CD4-positive, alpha-beta T cell treated with Interleukin-12 subunit alpha and Interleukin-12 subunit beta, for 1 hour (primary cell): ENCODE data around the gene C16orf89.
"Not testable (repeated sequence)": the region's sequence is repeated elsewhere in the genome, so short reads cannot be mapped to it uniquely, and the experiment has no call there.

ENCODE experiments used
- DNase-seq: peaks from one replicate; pipeline ENCODE4 v3.0.0-alpha.2; 2020

Gene C16orf89, protein sequence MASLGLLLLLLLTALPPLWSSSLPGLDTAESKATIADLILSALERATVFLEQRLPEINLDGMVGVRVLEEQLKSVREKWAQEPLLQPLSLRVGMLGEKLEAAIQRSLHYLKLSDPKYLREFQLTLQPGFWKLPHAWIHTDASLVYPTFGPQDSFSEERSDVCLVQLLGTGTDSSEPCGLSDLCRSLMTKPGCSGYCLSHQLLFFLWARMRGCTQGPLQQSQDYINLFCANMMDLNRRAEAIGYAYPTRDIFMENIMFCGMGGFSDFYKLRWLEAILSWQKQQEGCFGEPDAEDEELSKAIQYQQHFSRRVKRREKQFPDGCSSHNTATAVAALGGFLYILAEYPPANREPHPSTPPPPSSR

DNA sequence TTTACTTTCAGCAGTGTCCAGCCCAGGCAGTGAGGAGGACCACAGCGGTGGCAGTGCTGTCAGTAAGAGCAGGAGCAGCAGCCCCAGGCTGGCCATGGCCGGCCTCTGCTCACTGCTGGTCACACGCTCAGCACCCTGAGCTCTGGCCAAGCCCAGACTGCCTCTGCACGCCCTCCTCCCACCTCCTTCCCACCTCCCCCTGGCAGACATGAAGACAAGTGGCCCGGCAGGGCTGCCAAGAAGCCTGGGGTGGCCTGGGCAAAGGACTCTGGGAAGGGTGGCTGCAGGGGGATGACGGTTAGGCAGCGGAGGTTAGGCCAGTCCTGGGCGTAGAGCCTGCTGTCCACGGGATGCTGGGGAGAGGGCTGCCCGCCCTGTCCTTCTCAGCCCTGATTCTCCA, at the start of gene C16orf89:
Gene C16orf89, minus strand, starts transcription at position 144 of the 400 bp plus-strand sequence. Its CDS starts 48 bp downstream, at position 96.
- no peak for DNase-seq

DNA sequence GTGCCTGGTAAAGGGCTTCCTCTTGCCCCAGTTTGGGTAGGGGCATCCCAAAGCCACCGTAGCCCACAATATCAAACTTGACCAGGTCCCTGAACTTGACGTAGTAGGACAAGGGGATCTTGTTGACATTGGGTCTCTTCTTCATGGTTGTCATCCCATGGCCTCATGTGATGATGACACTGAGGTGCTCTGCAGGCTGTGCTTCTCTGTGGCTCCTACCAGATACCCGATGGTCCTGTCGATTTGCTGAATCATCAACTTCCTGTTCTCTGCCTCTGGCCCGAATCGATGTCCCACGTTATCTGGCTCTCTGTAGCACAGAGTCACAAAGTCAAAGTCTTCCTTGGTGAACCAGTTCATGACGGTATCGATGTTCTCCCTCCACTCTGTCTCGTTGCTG, 45.2 kb upstream of the C16orf89 start:
- DNase-seq = not testable (repeated sequence)

DNA sequence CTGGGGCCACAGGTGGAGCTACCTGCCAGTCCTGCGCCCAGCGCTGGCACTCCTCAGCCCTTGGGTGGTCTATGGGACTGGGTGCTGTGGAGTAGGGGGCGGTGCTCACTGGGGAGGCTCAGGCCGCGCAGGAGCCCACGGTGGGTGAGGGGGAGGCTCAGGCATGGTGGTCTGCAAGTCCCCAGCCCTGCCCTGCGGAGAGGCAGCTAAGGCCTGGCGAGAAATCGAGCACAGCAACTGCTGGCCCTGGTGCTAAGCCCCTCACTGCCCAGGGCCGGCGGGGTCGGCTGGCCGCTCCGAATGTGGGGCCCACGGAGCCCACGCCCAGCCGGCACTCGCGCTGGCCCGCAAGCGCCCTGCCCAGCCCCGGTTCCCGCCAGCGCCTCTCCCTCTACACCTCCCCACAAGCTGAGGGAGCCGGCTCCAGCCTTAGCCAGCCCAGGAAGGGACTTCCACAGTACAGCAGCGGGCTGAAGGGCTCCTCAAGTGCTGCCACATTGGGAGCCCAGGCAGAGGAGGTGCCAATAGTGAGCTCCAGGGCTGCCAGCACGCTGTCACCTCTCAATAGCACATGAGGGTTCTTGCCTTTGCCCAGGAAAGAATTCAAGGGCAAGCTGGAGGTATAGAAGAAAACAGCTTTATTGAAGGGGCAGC, 42.9 kb upstream of the C16orf89 start:
- no peak for DNase-seq

DNA sequence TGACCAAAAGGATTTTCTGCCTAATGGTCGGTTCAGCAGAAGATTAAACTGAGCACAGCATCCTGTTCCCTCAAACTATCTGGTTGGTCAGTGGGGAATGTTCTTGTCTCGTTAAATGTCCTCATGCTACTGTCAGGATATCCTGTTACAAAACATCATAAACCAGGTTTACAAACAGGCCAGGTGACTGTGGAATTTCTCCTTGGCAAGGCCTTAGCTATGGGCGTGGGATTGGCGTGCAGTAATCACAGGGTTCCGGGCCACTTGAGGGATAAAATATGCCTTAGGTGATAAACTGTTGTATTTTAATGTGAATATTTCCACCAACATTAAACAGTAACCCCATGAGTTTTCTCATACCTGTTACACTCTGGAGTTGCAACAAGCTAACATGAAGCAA, 39.3 kb upstream of the C16orf89 start:
- not testable (repeated sequence) for DNase-seq

DNA sequence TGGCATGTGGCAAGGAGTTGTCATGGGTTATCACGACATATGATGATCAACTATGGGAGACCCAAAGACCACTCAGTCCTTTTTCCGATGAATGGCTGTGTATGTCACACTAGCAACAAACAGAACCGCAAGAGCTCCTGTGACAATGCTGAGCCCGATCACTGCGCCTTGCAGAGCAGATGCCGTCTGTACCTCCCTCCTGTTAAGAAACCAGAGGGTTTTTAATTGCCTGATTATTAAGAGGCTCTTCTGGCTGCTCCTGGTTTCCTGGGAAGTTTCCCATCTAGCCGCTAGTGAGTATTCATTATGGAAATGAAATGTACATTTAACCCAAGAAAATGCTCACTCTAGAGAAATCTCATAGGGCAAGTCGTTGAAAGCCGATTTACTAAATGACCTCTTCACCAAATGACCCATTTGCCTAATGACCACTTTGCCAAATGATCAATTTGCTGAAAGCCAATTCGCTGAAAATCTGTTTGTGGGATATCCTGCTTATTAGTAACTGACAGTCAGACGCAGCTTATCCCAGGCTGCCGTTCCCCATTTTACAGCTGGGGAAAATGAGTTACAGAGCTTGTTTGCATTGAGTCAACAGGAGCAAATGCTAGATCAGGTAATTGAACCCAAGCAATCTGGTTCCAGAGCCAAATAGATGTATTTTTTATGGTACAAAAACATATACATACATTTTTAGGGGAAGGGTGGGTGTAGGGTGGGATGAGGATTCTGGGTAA, 37.7 kb upstream of the C16orf89 start:
- DNase-seq = not testable (repeated sequence)

DNA sequence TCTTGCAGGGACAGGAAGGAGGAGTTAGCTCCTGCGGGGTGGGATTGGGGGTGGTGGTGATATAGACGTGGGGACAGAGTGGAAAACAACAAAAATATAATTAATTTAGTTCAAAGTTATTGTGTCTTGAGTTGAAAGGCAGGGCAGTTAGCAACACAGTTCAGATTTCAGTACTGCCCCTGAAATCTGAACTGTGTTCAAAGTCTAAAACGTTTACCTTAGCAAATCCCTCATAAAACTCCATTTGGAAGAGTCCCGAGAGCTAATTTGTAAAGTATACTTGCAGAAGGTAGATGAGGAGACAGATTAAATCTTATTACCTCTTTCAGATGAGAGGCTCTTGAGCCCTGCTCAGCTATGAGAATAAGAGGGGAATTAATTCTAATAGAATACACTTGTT, 33.4 kb upstream of the C16orf89 start:
- not testable (repeated sequence) for DNase-seq

DNA sequence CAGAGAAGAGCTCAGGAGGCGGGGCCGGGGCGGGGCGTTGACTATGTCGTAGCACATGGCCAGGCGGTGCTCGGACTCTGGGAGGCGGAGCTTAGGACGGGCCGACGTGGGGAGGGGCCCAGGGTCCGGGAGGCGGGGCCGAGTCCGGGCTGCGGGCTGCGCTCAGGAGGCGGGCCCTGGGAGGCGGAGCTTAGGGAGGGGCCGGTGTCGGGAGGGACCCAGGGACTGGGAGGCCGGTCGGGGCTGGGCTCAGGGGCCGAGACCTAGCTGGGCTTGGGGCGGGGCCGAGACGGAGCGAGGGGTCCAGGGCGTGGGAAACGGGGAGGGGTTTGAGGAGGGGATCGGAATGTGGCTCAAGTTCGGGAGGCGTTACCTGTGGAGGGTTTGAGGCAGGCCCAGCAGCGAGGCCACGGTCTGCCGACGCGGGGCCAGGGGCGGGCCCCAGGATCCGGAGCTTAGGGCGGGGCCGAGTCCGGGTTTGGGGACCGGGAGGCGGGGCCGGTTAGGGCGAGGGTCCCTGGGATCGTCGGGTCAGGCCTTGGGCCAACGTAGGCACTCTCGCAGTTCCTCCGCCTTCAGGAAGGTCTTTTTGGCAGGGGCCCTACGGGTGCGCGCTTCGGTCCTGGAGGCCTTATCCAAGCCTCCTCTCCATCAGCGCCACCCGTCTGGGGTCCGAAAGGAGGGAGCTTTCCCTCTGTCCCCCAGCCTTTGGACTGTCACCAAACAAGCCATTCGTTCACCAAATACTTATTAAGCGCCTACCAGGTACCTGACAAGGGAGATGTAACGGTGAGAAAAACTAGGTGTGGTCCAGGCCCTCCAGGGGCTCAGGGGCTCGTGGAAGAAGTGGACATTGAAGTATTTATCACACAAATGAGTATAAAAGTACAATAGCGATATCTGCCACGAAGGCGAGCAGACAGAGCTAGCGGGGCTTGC, 32.7 kb upstream of the C16orf89 start:
- peak; percentile 97 for DNase-seq

DNA sequence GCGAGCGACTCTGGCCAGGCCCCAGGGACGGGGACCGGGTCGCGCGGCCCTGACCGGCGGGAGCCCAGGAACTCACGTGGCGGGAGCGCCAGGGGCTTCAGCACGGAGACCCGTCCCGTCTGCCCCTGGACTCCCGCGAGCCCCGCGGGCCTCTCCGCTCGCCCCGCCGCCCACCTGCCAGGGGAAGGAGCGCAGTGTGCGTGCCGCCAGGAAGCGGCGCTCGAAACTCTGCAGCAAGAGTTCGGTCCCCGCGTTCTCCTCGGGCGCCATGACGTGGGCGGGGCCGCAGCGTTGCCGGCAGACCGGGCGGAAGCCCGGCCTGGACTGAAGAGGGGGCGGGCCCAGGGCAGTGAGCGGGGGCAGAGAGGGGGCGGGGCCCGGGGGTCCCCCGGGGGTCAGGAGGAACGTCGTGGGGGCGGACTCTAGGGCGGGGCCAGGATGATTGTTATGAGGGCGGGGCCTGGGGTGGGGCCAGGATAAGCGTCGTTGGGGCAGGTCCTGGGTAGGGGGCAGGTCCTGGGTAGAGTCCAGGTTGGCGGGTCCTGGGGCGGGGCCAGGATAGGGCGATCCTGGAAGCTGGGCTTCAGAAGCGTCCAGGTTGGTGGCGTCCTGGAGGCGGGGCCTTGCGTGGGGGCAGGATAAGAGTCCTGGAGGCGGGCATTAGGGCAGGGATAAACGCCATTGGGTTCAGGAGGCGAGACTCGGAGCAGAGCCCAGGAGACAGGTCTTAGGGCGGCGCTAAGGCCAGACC, 31.9 kb upstream of the C16orf89 start, which contains the start of gene EEF2KMT:
Gene EEF2KMT, minus strand, starts transcription at position 326 of the 751 bp plus-strand sequence. Its CDS starts 56 bp downstream, at position 270.
- DNase-seq = peak; percentile 95

DNA sequence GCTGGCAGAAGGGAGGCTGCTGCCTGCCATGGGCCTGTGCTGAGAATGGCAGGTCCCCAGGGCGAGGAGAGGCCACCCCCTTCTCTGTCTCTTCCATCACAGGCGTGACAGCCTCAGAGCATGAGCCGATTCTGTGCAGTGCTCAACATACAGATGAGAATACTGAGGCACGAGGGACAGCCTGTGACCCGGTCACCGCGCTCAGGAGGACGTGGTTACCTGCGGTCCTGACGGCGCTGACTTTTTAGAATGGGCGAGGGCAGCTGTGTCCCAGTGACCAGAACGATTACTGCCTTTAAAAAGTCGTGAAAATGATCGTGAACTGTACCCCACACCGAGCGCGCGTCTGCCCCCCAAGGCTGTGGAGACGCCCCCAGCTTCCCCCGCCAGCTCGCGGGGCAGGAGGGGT, 31.3 kb upstream of the C16orf89 start:
- DNase-seq = peak; percentile 42

DNA sequence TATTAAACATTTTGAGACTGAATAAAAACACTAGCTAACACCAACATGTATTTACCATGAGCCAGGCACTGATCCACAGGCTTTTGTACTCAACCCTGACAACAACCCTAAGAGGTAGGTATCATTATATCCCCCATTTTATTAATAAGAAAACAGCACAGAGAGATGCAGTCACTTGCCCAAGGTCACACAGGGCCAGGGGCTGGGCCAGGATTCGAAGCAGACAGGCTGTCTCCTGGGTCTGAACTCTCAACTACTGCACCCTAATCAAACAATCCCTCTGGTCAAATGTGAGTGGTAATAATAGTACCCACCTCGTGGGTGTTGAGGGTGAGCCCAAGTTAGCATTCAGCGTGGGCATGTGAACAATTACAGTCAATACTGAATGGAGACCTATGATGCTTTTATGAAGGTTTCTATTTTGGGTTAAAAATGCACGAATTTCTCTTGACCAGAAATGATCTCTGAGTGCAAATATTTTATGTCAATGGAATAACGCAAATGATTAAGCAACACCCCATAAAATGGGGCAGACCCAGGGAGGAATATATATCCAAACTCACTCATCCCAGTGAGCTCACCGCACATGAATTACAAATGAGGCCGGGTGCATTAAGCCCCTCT, 30.8 kb upstream of the C16orf89 start:
- not testable (repeated sequence) for DNase-seq

DNA sequence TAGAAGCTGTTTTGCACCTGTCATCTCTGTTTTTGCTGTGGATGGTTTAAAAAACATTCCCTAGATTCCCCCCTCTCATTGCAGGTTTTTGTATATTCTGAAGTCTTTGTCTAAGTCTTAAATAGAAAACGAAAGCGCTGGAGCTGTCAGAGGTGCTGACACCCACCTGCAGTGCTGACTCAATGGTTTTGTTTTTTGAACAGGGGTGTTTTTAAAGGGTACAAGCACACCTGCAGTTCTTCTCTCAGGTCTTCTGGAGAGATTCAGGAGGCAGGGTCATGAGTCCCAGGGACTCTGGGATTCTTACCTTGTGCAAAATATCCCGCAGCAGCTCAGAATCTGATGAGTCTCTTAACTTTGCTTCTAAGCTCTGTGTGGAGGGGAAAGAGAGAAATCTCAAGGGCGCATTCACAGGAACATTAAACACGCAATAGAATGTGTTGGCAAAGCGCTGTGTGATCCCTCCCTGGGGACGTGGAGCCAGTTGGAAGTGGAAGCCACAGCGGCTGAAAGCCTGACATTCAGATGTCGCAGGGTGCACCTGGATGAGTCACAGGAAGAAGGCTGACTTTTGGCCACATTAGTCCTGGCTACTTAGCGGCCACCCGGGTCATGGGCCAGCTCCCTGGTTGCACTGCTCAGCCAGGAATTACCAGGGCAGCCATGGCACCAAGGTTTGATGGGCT, 29.5 kb upstream of the C16orf89 start:
- DNase-seq = not testable (repeated sequence)

DNA sequence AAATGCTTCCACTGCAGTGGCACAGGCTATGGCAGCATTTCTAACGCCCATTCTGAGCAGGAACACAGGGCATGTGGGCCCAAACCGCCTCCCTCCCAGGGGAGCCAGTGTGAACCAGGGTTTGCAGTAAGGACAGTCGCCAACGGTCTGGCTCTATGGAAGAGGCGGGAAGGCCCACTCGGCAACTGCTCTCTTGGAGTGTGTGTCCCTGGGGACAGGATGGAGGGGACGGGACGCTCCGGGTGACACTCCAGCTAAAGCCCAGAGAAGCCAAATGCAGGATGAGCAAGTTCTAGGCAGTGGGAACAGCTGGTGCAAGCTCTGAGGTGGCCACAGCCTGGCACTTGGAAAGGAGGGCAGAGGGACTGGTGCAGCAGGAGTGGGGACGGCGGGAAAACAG, 28.0 kb upstream of the C16orf89 start:
- DNase-seq = not testable (repeated sequence)

DNA sequence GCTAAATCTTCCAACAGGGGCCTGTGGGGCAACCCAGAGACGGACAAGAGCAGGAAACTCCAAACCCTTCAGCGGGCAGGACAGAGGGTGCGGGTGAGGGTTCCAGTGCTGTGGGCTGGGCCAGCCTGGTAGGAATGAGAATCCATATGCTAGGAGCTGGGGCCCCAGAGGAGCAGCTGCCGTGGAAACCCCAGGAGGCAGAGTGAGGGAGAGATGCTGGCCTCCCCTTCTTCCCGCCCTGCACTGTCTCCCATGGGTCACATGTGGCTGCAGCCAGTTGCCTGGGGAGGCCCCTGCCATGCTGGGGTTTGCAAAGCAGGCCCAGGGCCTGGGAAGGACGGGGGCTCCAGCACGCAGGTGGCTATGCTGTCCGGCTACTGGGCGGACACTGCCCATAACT, 27.3 kb upstream of the C16orf89 start:
- not testable (repeated sequence) for DNase-seq

DNA sequence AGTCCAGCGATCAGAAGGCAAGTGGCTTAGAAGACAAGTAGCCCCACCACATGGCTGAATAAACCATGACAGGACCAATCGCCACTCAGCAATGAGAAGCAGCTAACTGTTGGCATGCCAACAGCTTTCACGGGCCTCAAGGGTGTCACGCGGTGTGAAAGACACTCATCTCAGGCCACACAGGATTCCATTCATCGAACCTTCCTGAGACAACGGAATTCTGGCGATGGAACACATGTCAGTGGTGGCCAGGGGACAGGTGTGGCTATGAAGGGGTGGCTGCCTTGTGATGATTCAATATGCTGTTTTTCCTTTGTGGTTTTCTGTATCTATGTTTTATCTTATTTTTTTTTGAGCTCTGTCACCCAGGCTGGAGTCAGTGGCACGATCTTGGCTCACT, 24.8 kb upstream of the C16orf89 start:
- not testable (repeated sequence) for DNase-seq

DNA sequence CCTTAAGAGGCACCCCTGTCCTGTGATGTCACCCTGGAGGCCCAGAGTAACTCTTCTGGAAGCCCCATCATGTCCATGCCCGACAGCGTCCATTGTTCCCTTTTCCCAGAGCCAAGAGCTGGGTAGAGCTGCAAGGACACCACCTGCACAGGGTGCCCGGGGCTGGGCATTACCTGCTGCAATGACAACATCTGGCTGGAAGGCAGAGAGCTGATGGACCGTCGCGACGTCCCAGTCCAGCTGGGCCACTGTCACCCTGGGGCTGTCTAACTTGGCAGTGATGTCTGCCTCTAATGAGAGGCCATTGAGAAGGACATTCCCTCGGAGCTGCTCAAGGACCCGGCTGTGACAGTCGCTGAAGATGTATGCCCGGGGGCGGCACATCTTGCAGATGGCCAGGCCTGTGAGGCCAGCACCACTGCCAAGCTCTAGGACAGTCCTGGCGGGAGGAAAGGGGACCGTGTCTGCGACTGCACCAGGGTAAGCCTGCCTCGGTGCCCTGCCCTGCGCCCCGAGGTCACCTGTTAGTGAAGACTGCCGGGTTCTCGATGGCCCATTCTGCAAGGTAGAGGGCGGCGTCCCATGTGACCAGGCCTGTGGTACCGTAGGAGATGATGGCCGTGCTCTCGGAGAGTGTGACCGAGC, 24.3 kb upstream of the C16orf89 start:
- DNase-seq = not testable (repeated sequence)

DNA sequence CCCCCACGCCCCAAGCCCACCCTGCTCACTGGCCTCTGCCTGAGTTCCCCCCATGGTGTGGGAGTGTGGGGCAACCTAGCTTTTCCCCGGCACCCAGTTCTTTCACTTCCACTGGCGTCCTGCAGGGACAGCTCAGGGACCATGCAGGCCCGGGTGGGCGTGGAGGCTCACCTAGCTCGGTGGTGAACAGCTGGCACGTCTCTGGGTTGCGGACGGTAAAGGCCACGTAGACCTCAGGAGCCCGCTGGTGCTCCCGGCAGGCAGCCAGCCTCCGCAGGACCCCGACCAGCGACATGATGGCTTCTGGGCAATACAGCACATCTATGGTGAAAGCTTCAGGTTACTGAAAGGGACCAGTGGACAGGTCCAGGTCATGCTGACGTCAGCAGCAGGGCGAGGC, 23.2 kb upstream of the C16orf89 start:
- DNase-seq = not testable (repeated sequence)

DNA sequence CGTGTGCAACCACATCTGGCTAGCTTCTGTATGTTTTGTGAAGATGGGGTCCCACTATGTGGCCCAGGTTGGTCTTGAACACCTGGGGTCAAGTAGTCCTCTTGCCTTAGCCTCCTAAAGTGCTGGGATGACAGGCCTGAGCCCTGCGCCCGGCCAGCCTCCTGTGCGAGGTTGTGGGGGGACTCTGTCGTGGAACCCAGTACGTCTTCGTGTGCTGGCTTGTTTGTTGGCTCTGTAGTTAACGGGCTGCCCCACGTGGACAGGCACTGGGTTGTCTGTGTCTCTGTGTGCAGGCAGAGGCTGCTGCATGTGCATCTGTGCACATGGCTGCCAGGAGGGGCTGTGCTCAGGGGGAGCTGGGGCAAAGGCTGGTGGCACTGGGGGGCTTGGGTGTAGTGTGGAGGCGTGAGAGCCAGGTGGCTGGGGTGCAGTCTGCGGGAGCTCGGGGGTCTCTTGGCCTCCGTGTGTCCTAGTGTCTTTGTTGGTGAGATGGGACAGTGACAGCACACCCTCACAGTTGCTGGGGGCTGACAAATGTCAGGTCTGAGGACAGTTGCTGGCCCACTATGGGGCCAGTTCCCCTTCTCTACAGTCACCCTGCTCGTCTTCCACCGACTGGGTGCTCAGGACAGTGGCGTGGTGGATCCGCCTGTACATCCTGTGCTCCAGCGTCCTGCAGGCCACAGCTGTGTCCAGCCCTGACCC, 22.5 kb upstream of the C16orf89 start:
- not testable (repeated sequence) for DNase-seq

DNA sequence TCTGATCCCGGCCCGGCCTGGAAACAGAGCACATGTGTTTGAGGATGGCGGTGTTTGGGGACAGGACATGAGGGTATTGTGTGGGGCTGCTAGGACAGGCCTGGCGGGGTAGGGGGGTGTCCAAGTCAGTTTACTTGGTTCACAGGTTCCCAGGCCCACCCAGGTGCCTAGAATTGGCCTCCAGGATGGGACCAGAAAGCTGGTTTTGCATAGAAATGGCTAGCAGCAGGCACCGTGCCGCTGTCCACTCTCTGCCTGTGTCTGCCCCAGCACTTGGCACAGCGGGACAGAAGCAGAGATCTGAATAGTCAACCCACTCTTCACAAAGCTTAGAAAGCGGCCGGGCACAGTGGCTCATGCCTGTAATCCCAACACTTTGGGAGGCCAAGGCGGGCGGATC, 20.0 kb upstream of the C16orf89 start:
- not testable (repeated sequence) for DNase-seq

DNA sequence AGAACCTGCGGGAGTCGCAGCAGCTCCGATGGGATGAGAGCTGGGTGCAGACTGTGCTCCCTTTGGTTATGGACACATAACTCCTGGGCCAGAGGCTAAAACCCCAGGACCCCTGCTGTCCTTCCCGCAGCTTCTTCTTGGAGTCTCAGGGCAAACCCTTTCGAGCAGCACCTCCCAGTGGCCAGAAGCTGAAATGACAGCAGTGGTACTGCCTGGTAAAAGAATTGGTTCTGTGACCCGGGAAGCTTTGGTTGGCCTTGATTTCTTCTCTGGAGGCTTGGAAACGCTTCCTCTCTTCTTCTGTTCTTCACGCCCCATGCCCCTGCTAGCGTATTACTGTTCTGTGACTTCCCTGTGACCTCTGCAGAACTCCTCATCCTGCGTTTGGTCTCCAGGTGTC, 19.0 kb upstream of the C16orf89 start:
- DNase-seq = peak; percentile 59
